Inflammatory macrophage treated with lipopolysaccharide for 4 hours (primary cell): ENCODE data around the gene TSHZ1.
"Not testable (repeated sequence)": the region's sequence is repeated elsewhere in the genome, so short reads cannot be mapped to it uniquely, and the experiment has no call there.

Source experiments
- DNase-seq: peaks from one replicate; pipeline ENCODE4 v3.0.0-alpha.2; 2020

TSHZ1 gene

DNA sequence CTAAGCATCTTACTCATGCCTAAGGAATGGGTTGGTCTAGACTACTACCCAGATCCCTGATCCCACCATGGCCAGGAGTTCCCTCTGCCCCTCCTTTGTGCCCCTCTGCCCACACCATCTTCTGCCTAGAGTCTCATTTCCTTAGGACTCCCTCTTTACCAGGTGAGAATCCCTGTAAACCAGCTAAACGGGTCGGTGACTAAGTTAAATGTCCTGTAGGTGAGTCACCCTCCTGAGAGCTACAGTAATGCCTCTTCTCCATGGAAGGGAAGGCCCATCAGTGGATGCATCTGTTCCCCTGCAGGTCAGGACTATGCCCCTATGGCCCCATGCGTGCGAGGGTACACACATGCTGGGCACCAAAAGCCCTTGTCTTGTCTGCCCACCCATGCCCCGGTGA lies 27.1 kb upstream of the TSHZ1 start:
- no peak for DNase-seq

DNA sequence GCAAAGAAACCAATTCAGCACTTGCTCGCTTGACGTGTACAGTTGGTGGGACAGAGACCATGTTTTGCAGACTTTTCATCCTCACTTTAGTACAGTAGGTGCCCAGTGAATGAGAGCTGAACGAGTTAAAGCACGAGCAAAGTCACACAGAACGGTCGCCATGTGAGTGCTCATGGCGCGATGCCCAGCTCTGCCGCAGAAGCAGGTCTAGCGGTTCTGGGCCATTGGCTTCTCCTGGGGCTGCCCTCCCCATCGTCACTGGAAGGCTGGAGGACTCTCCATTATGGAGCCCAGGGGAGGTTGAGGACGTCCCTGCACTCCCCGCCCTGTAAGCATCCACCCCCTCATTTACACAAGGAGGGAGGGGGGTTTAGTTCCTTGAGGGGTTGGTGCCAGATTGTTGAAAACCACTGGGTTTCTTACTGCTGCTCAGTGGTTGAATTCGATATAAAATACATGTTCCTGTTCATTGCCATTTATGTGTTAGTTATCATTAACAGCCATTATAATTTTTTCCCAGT lies 26.6 kb upstream of the TSHZ1 start:
- DNase-seq: no peak

DNA sequence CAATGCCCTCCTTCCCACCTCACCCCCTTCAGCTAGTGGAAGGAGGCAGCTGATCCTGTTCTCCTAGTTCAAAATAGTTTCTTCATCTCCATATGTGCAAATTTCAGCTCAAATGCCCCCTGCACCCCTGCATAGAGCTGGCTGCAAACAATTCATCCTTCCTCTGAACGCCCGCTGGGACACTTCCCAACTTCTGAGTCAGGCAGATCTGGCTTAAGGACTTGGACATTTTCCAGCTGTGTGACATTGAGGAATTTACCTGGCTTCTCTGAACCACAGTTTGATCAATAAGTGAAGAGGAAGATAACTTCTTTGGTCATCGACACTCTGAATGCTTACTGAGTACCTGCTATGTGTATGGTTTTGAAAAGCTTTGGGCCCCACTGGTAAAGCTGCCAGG lies 25.1 kb upstream of the TSHZ1 start:
- DNase-seq: no peak

DNA sequence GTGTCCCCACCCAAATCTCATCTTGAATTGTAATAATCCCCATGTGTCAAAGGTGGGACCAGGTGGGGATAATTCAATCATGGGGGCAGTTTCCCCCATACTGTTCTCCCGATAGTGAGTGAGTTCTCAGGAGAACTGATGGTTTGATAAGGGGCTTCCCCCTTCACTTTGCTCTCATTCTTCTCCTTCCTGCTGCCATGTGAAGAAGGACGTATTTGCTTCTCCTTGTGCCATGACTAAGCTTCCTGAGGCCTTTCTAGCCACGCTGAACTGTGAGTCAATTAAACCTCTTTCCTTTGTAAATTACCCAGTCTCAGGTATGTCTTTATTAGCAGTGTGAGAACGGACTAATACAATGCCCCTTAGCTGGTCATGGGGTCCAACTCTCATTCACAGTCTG lies 22.9 kb upstream of the TSHZ1 start:
- DNase-seq: not testable (repeated sequence)

DNA sequence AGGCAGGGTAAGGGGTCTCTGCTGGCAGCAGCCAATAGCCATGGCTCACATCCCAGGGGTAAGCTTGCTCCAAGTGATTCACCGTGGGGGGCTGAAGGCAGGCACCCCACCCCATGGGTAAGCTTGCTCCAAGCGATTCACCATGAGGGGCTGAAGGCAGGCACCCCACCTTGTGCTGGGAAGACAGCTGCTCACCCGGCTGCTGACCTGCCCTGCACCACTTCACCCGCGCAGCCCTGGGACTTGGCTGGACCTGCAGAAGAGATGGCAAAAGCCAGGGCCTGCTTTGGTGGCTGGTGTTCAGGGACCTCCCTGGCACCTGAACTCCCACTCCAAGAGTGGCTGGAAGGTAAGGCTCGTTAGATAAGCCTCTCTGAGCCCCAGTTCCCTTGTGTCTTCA lies 20.9 kb upstream of the TSHZ1 start:
- DNase-seq: no peak

DNA sequence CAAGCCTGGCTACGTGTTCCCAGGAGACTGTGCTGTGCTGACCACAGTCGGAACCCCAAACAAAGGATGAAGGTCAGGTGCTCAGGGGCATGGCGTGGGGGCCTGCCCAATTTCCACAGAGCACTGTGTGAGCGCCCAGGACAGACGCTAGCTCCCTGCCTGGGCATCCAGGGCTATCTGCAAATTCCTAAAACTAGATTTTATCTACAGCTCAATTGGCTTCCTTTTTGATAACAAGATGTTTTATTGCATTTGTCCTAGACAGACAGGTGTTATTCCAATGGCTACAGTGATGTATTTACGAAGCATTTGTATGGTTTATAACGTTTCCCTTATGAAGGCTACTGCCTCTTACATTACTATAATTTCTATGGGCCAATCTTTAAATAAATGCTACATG lies 17.7 kb upstream of the TSHZ1 start:
- no peak for DNase-seq

DNA sequence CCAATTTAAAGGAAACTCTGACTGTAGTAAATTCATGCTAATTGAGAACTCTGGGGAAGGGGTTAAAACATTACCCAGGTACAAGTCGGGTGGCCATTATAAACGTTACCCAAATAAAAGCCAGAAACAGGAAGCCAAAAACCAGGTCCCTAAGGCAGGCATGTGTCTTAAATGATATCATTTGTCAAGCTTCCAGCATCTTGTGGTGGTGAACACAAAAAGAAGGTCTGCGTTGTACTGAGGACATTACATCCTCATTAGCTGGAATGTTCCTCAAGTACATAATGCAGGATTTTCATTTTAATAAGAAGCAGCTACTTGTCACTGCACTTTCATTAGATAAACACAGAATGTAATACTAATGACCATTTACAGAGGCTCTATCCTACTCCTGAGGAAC lies 12.6 kb upstream of the TSHZ1 start:
- no peak for DNase-seq

DNA sequence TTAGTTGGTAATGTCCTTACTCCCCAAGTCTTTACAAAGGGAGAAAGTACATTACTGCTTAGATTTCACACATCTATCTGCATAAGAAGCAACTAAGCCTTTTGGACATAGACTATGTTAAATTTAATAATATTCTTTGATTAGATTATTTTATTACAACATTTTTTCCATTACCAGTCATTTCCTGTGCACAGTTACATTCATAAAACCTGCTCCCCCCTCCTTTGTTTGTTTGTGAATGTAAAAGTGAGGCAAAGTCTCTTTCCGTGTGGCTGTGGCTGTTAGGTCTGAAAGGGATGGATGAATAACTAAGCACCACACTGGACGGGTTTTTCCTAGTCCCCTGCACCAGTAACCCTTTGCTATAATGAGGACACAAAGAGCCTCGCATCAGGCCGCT lies 11.3 kb upstream of the TSHZ1 start:
- DNase-seq: no peak

DNA sequence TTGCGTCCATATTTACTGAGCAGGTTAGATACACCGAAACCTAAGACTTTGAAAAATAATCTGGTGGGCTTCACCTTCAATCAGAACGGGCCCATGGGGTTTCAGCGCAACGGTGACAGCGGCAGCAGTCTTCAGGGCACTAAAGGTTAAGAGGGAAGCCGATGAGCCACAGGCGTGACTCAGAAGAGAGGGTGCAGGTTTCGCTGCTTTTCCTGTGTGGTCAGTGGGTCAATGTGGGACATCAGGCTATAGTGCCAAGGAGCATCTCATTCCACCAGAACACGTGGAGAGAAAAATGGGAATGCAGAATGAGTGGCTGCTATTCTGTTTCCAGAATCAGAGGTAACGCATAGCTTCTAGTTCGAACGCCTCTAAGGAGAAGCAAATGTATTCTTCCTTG lies 10.5 kb upstream of the TSHZ1 start:
- no peak for DNase-seq

DNA sequence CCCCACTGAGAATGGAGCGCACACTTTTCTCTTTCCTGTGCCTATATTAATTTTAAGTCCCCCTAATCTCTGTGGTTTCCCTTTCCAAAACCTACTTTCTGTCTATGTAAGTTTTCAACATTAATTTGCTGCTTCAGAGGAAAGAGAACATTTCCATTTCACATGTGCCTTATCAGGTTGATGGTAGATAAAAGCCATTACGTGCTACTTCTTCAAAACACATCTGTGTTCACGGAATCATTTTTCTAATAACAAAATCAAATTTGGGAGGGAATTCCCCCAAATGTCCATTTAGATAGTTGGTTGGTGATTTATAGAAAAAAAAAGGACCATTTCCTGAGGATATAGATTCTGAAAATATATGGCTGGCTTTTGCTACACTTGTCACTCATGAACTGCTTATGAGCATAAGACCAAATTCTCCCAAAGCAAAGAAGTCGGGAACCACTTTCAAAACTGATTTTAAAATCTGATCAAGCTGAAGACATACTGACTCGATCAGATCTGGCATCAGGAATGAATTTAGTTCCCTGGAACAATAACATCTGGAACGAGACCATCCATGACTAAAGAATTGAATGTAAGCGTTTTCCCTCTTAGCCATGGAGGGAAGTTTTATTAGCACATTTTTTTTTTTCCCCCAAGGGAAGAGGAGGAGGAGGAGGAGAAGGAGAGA lies 9.9 kb upstream of the TSHZ1 start:
- no peak for DNase-seq

DNA sequence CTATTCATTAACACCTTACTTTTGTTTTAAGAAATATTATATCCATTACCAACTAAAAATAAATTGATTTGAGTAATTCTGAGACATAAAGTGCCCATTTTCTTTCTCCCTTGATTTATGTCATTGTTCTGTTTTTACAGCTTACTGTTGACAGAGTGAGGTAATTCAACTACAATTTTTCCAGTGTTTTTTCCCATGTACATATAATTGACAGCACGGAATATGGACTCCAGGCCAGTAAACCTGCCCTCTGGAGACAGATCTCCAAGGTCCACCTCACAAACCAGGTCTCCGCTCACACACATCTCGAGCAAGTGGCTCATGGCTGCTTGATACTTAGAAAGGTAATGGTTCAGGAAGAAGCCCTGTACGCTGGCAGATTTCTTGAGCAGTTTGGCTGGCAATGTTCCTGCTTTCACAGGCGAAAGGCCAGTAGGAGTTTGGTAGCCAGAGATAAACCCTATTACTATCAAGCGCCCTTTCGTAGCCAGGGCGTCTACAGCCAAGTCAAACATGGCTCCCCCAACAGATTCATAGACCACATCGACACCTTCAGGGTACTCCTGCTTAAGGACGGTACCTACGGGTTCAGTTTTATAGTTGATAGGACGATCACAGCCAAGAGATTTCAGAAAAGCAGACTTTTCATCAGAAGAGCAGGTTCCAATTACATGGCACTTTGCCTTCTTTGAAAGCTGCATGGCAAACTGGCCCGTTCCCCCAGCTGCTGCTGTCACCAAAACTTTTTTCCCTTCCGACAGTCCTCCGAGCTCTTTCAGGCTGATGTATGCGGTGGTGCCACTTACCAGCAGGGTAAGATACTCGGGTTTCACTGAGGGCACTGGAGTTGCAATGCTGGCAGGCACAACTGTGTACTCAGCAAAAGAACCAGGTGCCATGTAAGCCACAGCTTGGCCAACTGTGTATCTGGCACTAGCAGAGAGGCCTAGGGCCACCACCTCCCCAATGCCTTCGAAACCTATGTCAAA lies 9.0 kb upstream of the TSHZ1 start:
- no peak for DNase-seq

DNA sequence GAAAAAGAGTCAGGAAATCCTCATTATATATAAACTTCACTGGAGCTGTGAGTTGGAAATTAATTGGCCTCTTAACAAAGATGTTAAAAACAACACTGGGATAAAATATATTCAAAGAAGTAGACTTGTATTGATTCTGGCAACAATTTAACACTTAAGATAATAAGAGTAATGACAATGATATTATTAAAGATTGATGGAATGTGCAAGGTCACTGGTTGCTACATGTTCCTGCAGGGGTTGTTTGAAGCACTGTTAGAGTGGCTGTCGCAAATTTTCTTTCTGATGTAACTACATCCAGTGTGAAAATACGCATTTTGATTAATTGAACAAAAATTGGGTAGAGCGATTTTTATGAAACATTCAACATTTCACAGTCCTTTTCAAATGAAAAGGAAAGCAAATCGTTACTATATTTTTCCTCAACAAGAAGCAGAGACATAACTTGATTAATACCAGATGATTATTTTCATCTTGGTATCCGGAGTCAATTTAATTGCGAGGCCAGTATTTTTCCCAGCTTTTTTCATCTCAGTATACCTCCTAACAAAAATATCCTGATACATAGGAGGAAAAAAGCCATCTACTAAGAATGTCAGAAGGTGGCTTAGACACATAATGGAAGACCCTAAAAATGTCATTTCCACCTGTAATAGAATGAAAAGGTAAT lies 7.8 kb upstream of the TSHZ1 start:
- no peak for DNase-seq

DNA sequence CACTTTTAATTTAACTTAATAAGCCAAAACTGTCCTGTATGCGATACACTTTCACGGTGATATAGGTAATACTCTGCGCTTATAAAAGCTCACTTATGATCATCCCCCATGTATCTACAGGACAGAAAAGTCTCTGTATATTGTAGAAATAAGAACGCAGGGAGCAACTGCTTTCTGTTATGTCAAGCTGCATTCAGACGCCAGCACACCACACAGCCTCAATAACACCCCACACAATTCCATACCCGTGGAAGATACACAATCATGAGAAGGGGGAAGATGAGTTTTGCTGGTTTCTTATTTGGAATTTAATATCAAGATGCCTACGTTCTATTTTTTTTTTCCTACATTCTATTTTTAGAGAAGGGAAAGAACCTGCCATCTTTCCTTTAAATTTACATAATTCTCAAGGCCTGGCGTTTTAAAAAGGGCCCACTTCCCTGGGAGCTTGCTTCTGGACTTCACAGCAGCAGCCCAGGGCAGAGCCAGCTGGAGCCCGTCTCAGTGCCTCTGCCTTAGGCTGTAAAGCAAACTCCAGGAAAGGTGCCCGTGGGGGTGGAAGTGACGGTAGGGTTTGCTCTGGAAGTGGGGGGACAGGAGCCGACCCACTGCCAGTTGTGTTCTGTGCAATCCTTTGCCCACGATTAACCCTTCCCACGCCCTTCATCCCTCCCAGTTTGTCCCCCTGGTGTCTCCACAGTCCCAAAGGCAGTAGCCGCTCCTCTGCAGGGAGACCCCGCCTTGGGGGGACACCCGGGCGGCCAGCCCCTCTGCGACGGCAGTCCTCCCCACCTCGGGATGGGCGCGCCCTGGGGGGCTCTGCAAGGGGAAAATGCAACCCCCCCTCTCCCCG lies 7.0 kb upstream of the TSHZ1 start:
- no peak for DNase-seq

DNA sequence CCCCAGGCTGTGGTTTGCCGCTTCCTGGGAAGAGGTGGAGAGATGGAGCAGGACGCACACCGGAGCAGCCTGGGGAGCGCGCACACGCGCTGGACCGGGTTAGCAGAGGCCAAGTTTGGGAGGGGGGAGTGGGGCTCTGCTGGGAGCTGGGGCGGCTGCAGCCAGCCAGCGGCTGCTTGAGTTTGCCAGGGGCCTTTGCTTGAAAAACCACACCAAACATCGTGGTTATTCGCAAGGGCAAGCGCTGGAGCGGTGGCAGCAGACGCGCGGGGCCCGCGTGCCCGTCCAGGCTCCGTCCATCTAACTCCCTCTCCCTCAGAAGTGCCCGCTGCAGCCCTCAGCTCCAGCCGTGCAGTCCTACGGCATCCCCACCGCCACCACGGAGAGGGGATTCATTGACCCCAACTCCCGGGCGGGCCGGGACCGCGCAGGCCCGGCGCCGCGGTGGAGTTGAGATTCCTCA lies 6.3 kb upstream of the TSHZ1 start:
- no peak for DNase-seq

DNA sequence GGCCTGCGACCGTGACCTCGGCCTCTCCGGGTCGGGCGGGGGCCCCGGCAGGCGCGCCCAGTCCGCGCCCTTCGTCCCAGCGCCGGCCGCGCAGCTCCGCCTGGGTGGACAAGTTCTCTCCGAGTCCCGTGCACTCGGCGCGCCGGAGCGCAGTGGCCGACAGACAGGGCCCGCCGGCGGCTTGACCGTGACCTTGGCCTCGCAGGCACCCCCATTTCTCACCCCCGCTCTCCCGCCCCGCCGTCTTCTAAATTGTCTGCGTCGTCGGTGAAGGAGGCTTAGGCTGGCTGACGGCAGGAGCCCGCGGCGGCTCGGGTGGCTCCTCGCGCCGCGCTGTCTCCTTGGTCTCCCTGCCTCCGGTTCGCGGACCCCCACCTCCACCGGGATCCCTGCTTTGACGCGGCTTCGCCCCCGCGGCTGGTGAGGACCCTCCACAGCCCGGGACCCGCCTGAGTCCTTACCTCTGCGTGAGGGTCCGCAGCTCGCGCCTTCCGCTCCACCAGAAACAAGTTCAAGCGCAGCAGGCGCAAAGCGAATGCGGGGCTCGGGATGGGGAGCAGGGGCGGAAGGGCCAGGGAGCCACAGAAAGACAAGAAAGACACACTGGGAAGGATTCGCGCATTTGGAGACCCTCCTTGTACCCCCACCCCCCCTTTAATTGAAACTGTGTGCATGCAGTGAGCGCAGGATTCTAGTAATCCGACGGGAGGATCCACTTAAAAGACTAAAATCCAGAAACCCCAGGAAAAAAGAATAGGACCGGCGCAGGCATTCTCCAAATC lies 5.7 kb upstream of the TSHZ1 start:
- DNase-seq: no peak

DNA sequence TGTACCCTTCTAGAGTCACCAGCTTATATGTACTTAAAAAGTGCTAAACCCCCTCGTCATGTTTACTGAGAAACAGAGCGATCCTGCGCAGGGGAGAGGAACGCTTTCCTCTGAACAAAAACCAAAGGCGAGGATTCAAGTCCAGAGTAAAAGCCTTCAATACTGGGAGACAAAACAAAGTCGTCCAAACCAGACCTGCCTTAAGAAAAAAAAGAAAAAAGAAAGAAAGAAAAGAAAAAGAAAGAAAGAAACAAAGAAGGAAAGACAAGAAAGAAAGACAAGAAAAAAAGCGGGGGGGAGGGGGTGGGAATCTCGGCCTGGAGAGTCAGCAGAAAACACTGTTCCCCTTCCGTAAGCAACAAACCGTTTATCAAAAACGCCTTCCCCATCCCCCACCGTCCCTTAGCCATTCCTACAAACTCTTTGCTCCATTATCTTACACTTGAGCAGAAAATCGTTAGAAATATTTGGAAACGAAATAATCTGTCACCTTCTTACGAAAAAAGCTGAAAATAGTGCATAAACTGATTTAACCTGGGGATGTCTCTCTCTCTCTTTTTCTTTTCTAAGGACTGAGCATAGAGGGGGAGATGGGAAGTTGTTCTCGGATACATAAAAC lies 5.0 kb upstream of the TSHZ1 start:
- DNase-seq: no peak

DNA sequence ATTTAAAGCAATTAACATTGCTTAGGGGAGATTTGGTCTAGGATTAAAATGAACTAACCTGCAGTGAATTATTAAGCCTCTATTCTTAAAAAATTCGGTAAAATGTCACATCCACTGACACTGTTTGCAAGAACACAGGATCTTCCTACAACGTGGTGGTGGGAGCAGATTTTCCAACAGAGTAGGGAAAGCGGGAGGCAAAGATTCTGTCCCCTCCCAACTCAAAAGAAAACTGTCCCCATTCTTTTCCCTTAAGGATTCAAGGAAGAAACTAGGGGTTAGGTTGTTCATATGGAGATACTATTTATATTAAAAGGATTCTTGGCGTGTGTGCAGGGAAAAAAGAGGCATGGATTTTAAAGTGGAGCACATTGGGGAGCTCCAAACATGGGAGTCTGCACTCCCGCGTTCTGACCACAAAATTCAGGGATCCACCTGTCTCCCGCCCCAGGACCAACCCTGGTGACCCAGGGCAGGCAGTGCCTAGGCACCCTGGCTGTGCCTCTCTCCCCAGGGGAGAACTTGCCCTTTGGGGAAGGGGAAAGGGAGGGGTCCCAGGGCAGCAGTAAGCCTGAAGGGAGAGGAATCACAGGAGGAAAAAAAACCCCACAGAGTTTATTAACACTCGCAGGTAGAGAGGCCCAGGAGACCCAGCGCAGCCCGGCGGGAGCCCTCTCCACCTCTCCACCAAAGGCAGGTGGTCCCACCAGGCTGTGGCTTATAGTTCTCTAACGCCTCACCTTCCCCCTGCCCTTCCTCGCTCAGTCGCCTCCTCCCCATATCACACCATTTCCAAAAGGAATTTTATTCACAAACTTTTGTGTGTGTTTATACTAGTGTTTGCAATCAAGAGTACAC lies 3.9 kb upstream of the TSHZ1 start:
- no peak for DNase-seq

DNA sequence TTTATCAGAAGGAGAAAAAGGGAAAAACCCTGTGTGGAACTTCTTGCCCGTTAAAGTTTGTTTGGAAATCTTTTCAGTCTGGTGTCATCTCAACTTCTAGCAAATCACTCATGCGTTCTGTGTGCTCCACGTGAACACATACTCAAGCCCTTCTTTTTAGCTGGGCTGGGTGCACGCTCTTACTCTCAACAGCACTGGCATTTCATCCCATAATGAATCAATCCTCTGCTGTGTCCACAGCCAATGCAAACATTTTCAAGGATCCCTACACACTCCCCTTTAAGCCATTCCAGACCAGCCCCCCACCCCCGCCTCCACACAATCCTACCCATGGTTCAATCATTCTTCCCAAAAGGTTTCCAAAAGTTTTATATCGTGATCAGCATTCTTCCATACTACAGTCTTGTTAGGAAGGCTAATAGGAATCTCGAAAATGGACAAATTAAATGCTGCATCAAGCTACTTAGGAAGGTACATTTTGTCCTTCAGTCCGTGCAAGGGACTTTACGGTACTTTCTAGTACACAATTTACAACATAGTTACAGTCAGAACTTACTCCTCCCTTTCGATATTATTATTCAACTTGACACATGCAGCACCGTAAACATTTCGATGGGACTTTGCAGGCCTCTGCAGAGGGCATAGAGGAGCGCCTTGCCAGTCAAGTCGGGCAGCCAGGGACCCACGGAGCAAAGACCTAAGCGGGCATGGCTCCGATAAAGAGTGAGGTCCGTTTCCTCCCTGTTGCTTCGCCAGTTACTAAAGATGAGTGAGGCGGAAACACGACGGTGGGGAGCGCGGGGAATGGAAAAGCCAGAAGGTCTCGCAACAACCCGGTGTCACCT lies 3.1 kb upstream of the TSHZ1 start:
- no peak for DNase-seq

DNA sequence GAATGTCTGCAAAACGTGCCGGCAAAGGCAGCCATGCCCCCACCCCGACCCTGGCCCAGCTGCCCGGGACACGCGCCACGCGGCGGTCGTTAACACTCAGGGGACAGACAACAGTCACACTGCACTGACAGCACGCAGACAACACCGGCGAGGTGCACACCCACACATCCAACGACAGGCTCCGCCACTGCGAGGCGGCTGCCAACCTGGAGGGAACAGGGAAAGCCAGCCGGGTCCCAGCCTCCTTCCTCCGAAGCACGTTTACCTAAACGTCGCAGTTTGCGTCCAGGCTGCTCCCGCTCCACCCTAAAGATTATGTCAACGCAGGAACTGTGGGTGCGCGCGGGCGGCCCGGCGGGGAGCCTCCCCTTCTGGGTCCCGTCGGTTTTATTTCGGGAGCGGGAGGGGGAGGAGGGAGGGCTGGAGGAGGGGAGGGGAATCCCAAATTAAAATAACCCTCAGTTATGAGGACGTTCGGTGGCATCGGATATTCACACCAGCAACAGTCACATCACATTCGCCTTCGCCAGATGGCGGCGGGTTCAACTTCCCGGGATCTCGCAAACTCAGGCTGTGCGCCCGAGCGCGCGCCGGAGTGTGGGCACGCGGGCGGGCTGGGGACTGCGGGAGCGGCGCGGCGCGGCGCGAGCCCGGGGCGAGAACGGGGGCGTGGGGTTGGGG lies 2.3 kb upstream of the TSHZ1 start:
- DNase-seq: peak; percentile 54
